CD4-positive, alpha-beta T cell treated with Interleukin-1 beta for 1 hour (primary cell): ENCODE data around the gene ARHGDIB.

Source experiments
- DNase-seq, 2 donors: peaks; one replicate each; pipeline ENCODE4 v3.0.0-alpha.2; 2020 to 2022

The ARHGDIB gene

GRCh38 chr12:14928931-14929330 is 32.5 kb downstream of the ARHGDIB start:
- DNase-seq = no peak

DNA sequence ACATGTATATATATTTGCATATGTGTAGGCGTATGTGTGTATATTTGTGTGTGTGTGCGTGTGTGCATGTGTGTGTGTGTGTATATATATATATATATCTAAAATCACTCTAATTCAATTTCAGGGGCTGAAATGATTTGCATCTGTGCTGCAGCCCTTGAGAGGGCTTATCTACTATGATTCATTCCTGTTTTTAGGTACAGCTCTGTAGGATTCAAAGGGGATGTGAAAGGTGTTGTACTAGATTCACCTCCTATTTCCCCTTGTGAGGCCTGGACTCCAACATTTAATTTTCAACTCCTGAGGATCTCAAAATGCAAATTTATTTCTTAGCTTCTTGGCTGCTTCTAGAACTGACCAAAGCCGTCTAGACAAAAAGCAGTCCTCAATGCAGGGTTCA is 34.1 kb downstream of the ARHGDIB start:
- no peak for DNase-seq

- no peak for DNase-seq
Measured at GRCh38 chr12:14924541-14924940, 36.9 kb downstream of the ARHGDIB start.

- DNase-seq = no peak
Measured at GRCh38 chr12:14923944-14924343, 37.5 kb downstream of the ARHGDIB start.

GRCh38 chr12:14921218-14921617 is 40.2 kb downstream of the ARHGDIB start:
- no peak for DNase-seq

GRCh38 chr12:14920475-14921126 is 40.8 kb downstream of the ARHGDIB start:
- DNase-seq = no peak

DNA sequence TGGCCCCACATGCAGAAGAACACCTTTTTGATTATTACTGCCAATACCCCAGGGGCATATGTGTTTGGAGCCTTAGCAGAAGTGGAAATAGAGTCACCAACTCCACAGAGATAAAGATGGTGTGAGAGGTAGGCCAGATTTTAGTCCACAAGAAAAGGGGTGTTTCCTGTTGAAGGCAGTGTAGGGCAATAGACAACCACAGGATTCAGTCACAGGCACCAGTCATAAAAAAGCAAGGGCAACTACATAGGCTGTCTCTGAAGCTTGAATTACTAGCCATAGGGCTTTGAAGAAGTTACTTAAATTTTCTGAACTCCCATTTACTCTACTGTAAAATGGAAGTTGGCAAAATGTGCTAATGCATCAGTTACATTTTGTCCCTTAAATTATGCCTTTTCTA is 41.9 kb downstream of the ARHGDIB start:
- DNase-seq = no peak

GRCh38 chr12:14915736-14916135 is 45.7 kb downstream of the ARHGDIB start:
- no peak for DNase-seq

- DNase-seq = no peak
Measured at GRCh38 chr12:14913381-14913781, 48.0 kb downstream of the ARHGDIB start.

DNA sequence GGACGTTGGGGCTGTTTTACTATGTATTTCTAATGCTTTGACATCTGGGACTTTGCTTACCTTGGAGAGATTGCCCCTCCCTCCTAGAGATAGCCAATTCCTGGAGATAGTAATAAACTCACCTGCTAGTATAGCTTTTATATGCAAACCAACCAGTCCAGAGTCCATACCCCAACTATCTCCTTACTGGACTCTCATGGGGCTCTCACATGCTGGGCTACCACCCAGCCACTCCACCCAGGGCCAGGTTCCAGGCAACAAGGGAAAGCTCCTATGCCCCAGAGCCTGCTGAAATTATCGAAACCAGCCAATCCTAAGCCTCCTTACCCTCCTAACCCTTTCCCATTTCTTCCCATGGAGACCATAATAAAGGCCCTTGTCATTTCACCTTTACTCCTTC is 50.3 kb downstream of the ARHGDIB start:
- no peak for DNase-seq

DNA sequence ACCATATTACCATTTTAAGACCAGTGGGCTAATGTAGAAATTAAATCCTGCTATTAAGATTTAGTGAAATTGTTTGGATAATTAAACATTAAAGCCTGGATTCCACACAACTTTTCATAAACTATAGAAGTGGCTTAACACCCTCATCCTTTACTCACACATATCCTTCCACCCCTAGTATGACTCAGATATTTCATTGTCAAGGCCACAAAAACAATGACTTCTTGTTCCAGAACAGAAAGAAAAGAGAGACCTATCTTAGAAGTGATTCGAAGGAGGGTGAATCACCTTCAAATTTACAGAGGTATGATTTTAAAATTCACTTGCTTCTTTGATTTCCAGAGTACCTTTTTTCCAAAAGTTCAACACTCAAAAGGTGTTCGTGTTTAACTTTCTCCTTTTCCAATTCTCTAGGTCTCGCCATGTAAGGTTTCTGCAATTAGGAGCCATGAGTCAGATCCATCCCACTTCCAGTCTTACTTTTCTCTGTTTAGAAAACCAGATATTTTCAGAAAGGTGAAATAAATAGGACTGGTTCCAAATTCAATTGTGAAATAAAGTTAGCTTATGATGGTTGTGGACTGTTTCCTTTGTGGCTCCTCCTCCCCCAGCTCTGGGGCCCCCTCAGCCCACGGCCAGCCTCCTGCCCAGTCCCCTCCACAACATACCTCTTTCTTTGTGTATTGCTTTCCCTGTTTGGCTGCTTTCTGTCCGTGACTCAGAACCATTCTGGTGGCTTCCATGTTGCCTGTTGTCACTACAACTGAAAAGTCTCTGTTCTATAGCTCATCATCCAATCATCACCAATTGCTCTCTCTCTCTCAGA is 51.1 kb downstream of the ARHGDIB start:
- DNase-seq = no peak

- DNase-seq = no peak
Measured at GRCh38 chr12:14907953-14908352, 53.4 kb downstream of the ARHGDIB start.

GRCh38 chr12:14906114-14906513 is 55.3 kb downstream of the ARHGDIB start:
- DNase-seq = no peak

DNA sequence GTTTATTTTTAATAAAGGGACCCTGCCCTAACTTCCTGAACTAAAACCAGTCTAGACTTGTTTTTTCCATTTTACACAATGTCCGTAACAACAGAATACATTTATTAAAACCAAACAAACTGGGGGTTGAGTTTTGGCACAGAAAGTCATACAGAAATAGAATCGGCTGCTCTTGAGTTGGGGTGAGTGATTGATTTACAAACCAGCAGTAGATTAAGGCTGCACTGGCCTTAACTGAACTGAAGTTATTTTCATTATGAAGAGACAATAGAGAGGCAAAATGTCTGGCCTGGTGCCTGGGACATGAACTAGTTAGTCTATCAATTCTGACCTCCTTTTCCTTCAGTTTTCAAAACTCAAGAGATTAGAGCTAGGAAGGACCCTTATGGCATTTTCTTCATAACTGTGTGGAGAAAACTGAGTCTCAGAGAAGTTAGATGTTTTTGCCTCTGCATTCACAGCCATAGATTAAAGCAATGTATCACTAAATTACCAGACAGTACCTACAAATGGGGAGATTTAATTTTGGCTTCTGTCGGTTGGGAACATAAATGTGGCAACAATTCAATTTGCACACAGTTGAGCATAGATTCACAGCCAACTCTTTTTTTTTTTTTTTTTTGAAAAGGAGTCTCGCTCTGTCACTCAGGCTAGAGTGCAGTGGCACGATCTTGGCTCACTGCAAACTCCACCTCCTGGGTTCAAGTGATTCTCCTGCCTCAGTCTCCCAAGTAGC is 56.0 kb downstream of the ARHGDIB start:
- DNase-seq = no peak

GRCh38 chr12:14904854-14905253 is 56.5 kb downstream of the ARHGDIB start:
- DNase-seq = no peak

DNA sequence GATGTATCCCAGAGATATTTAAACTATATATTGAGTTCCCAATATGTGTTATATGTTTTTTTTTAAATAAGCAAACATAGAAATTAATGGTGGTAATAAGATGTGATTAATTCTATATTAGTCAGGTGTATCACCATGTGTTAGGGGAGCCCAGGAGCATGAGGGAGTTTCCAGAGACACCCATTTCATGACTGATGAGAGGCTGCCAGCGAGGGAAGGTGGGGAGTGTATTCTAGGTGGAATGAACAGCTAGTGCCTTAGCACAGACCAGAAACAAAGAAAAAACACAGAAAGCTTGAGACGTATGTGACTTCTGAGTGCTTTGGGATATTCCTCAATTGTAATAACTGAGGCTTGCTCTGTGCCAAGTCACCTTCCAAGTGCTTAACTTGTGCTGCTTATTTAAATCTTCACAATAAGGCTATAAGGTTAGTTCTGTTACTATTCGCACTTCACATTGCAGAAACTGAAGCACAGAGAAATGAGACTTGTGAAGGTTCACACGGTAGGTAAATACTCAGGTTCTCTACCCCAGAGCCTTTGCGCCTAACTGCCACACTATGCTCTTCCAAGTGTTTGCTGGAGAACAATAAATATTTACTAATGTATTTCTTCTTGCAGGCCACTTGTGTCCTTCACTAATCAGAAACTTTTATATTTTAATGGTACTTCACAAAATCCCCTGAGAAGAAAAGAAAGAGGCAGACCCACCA is 57.9 kb downstream of the ARHGDIB start:
- DNase-seq = no peak

DNA sequence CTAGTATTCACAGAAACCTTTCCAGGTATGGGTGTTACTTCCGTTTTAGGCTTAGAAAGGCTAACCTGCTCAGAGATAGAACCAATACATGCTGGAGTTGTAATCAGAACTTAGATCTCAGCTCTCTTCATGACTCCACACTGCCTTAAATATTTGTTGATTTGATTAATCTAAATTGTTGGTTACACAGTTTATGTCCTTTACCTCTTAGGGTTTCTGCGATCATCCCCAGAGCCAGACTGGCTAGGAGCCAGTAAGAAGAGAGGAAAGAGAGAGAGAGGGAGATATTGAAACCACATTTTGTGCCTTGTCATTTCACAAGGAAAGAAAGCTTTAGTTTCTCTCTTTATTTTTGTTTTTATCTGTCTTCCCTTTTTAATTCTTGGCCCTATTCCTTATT is 58.9 kb downstream of the ARHGDIB start:
- no peak for DNase-seq

- DNase-seq = no peak
Measured at GRCh38 chr12:14901228-14901562, 60.2 kb downstream of the ARHGDIB start.

GRCh38 chr12:14900521-14901227 is 60.7 kb downstream of the ARHGDIB start:
- no peak for DNase-seq

DNA sequence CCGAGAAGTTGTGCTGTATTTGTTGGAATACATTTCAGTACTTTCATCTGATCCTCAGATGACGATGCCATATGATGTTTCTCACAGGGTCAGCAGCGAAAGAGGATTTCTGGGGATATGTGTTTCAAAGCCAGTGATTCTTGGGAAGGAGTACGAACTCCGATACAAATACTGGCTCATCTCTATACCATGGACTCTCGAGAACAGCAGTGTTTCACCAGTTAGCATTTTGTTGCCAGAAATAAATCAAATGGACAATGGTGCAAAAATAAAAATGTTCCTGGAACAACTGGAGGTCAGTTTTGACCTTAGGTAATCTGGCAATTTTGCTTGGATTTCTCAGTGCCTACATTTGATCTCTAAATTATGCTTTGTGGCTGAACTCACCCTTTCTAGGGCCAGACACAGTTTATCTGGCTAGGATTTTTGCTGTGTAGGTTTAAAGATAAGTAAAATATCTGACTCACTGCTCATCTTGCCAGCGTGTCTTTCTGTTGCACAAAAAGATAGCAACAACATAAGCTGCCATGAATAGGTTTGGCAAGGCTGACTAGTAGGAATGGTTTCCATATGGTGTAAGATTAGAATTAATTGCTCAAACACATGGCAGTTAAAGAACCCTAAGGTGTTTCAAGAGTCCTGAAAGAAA is 64.8 kb downstream of the ARHGDIB start:
- DNase-seq = no peak

- DNase-seq = no peak
Measured at GRCh38 chr12:14893506-14894250, 67.7 kb downstream of the ARHGDIB start.
